K562 (cell line): ENCODE results near the gene OPRL1. TPM values are rescaled to one million over a fixed set of nuclear protein-coding genes. Genes with fewer than 3 reads are reported as not detected.

Experiments
- CBFA2T2 ChIP-seq: fragments of 450-650 bp; conservative IDR thresholded peaks from 2 replicates; pipeline ENCODE4 v1.6.1; 2017; ENCODE audit warnings: mild to moderate bottlenecking
- CREB3 ChIP-seq: fragments of 450-650 bp; conservative IDR thresholded peaks from 2 replicates; pipeline ENCODE4 v1.6.1; 2016; ENCODE audit warnings: missing genetic modification characterization, low read depth, mild to moderate bottlenecking, missing compliant biosample characterization, moderate library complexity
- EHMT2 ChIP-seq: fragments of 450-650 bp; IDR thresholded peaks from 2 replicates; pipeline ENCODE4 v1.6.1; 2018; ENCODE audit warnings: antibody characterized with exemption
- FOXJ3 ChIP-seq: sonication (generic); formaldehyde crosslinking; IDR thresholded peaks from 2 replicates; pipeline ENCODE4 v1.4.0; 2020; ENCODE audit warnings: mild to moderate bottlenecking, missing genetic modification reagents
- GATAD2B ChIP-seq: fragments of 450-650 bp; IDR thresholded peaks from 2 replicates; pipeline ENCODE4 v1.6.1; 2017; ENCODE audit warnings: mild to moderate bottlenecking, borderline replicate concordance
- IFI16 ChIP-seq: fragments of 250-450 bp; sonication (Bioruptor Pico); IDR thresholded peaks from 2 replicates; pipeline ENCODE4 v2.1.2; 2022; ENCODE audit warnings: mild to moderate bottlenecking, inconsistent platforms
- IRF2 ChIP-seq: sonication (generic); formaldehyde crosslinking; IDR thresholded peaks from 2 replicates; pipeline ENCODE4 v1.8.1; 2022; ENCODE audit warnings: mild to moderate bottlenecking, missing genetic modification reagents
- KDM5B ChIP-seq: fragments of 200-600 bp; sonication (generic); IDR thresholded peaks from 2 replicates; pipeline ENCODE4 v1.6.1; 2012; ENCODE audit warnings: low read depth, mild to moderate bottlenecking, moderate library complexity, low read length, control low read depth, inconsistent platforms; ENCODE audit not compliant: insufficient replicate concordance
- MCM7 ChIP-seq, 2 experiments: fragments of 450-650 bp; IDR thresholded peaks; 2 replicates each; pipeline ENCODE4 v1.6.1; 2016 to 2018
- MTA2 ChIP-seq: fragments of 450-650 bp; IDR thresholded peaks from 2 replicates; pipeline ENCODE4 v1.6.1; 2016; ENCODE audit warnings: low read depth
- NFRKB ChIP-seq: fragments of 450-650 bp; IDR thresholded peaks from 2 replicates; pipeline ENCODE4 v1.6.1; 2016; ENCODE audit warnings: low read depth
- RBM39 ChIP-seq: fragments of 200-400 bp; formaldehyde crosslinking; optimal IDR thresholded peaks from 2 replicates; pipeline ENCODE3; 2018; ENCODE audit warnings: low read depth, low read length
- RREB1 ChIP-seq: fragments of 250-450 bp; sonication (Bioruptor Pico); IDR thresholded peaks from 2 replicates; pipeline ENCODE4 v1.4.0; 2020
- TCF7 ChIP-seq: sonication (generic); IDR thresholded peaks from 2 replicates; pipeline ENCODE4 v1.6.1; 2016; ENCODE audit warnings: antibody characterized with exemption, borderline replicate concordance
- TEAD2 ChIP-seq: fragments of 450-650 bp; IDR thresholded peaks from 2 replicates; pipeline ENCODE4 v1.6.1; 2016; ENCODE audit warnings: missing genetic modification characterization, control low read depth, missing compliant biosample characterization
- TSC22D4 ChIP-seq: fragments of 450-650 bp; IDR thresholded peaks from 2 replicates; pipeline ENCODE4 v1.6.1; 2016; ENCODE audit warnings: missing genetic modification characterization, missing biosample characterization, control low read depth
- ZBTB1 ChIP-seq: sonication (generic); formaldehyde crosslinking; IDR thresholded peaks from 2 replicates; pipeline ENCODE4 v1.8.1; 2023; ENCODE audit warnings: missing genetic modification reagents, low read depth, mild to moderate bottlenecking, borderline replicate concordance
- ZBTB33 ChIP-seq: sonication (generic); formaldehyde crosslinking; IDR thresholded peaks from 2 replicates; pipeline ENCODE4 v1.8.1; 2023; ENCODE audit warnings: mild to moderate bottlenecking, missing genetic modification reagents
- ZNF354B ChIP-seq: fragments of 250-450 bp; sonication (Bioruptor Pico); IDR thresholded peaks from 2 replicates; pipeline ENCODE4 v1.4.0; 2020
- ZNF41 ChIP-seq: fragments of 250-450 bp; sonication (Bioruptor Pico); conservative IDR thresholded peaks from 2 replicates; pipeline ENCODE4 v1.4.0; 2020; ENCODE audit warnings: mild to moderate bottlenecking
- ZNF76 ChIP-seq: fragments of 250-450 bp; sonication (Bioruptor Pico); IDR thresholded peaks from 2 replicates; pipeline ENCODE4 v1.4.0; 2020; ENCODE audit warnings: mild to moderate bottlenecking, moderate library complexity, borderline replicate concordance
- ZSCAN32 ChIP-seq: fragments of 450-650 bp; formaldehyde crosslinking; IDR thresholded peaks from 2 replicates; pipeline ENCODE4 v1.4.0; 2020; ENCODE audit warnings: mild to moderate bottlenecking, moderate library complexity
- polyA plus RNA-seq, 8 experiments: library from polyadenylated mRNA; depleted of rRNA in 4 of 8; stranded (reverse) in 5 of 8; unstranded in 3 of 8; fragments of >200 nt; fragmentation: Nextera tagmentation in 2 of 8; fragmentation: Illumina TruSeq in 1 of 8; extraction: Ambion mirVana in 2 of 8; extraction: Trizol in 1 of 8; gene quantifications; 2 replicates each; pipeline versions ENCODE4 v1.2.1 to v1.2.3, GENCODE V29; 2011 to 2014; ENCODE audit warnings: inconsistent platforms in 1 of 8, missing spikeins in 1 of 8
- total RNA-seq, 7 experiments: library from RNA; depleted of rRNA in 6 of 7; stranded (reverse); fragments of >200 nt in 6 of 7; fragmentation: Illumina TruSeq in 2 of 7; extraction: Trizol in 2 of 7; gene quantifications; 2 replicates each; pipeline versions ENCODE4 v1.2.1 to v1.2.3, GENCODE V29; 2011 to 2021; ENCODE audit warnings: low replicate concordance in 1 of 7

The OPRL1 gene
- total and polyA plus RNA-seq, 9 of the 15 experiments (the other 6 are each of a cell fraction or from before 2014, with no cell fraction given), result 0.06 to 0.33 (median 0.11) TPM; not detected in 2

- TF ChIP-seq CBFA2T2 (peak; percentile 63), TCF7 (no peak), CREB3 (no peak), GATAD2B (peak; percentile 69; the same call in 1 of the 2 replicates), ZBTB33 (CRISPR knock-in tag) (no peak), ZNF41 (no peak), RREB1 (CRISPR knock-in tag) (no peak), ZNF76 (no peak), EHMT2 (no peak), NFRKB (peak; percentile 55; the same call in 1 of the 2 replicates), IRF2 (CRISPR knock-in tag) (no peak), IFI16 (CRISPR knock-in tag) (no peak), TSC22D4 (tag) (no peak), MTA2 (no peak), TEAD2 (tag) (no peak), KDM5B (no peak), RBM39 (no peak), ZBTB1 (no peak), ZSCAN32 (no peak), ZNF354B (CRISPR knock-in tag) (no peak), MCM7 (IDR thresholded peaks at IDR 0.05) (no peak), FOXJ3 (CRISPR knock-in tag) (no peak)
These were observed 37.7 kb upstream of the OPRL1 start (continued) for GRCh38 chr20:64042054-64042781.
